ENCODE results near the gene GNAI3.

DNA sequence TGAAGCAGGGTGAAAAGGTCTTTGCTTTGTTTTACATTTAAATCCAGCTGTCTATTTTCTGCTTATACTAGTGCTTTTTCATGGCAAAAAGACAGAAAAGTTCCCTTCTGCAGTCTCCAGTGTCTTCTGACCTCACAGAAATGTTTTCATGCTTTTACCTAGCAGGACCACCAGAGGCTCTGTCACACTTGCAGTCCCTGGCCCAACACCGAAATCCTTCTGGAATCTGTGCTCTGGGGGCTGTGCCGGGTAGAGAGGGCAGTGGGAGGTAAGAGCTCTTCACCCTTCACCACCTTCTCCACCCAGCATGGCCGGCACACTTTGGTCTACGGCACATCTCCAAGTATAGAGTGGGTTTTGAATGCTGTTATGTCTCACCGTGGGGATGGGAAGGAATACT is 50.2 kb downstream of the GNAI3 start:
- no peak for TF ChIP-seq POLR2A (IDR thresholded peaks at IDR 0.05)
- TF ChIP-seq, protein P1, sequence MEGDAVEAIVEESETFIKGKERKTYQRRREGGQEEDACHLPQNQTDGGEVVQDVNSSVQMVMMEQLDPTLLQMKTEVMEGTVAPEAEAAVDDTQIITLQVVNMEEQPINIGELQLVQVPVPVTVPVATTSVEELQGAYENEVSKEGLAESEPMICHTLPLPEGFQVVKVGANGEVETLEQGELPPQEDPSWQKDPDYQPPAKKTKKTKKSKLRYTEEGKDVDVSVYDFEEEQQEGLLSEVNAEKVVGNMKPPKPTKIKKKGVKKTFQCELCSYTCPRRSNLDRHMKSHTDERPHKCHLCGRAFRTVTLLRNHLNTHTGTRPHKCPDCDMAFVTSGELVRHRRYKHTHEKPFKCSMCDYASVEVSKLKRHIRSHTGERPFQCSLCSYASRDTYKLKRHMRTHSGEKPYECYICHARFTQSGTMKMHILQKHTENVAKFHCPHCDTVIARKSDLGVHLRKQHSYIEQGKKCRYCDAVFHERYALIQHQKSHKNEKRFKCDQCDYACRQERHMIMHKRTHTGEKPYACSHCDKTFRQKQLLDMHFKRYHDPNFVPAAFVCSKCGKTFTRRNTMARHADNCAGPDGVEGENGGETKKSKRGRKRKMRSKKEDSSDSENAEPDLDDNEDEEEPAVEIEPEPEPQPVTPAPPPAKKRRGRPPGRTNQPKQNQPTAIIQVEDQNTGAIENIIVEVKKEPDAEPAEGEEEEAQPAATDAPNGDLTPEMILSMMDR (IDR thresholded peaks at IDR 0.05), result no peak

All from heart left ventricle (tissue), 13 donors.